ENCODE results near the gene SCN2A. TPM values are rescaled to one million over a fixed set of nuclear protein-coding genes. Genes with fewer than 3 reads are reported as not detected.

SCN2A gene
- total and polyA plus RNA-seq, 10 of the 15 experiments (the other 5 are each of a cell fraction or from before 2014, with no cell fraction given): 0.01 TPM; not detected in 8

- no peak for TF ChIP-seq KLF5 (IDR thresholded peaks at IDR 0.05; ENCODE audit: partially characterized antibody)
Observed at GRCh38 chr2:165208094-165208493, 31.1 kb upstream of the SCN2A start (continued).

- intact Hi-C loops (cut with micrococcal nuclease; ENCODE audit: unreplicated experiment): no loop called here
- ChIA-PET POLR2A (no interaction called here), CTCF (interaction anchor here (2.0 kb wide), 1 partner anchor 11 kb away, joined by 10 read pairs; the partner anchor contains the start of gene SCN3A), SMC1A (ENCODE audit: uncharacterized antibody, unreplicated experiment) (no interaction called here), RAD21 (ENCODE audit: unreplicated experiment) (no interaction called here)
- no peak for ATAC-seq
- in situ Hi-C loops (cut with MboI): no loop called here
- BruUV-seq (replicated peaks): no TSS peak
- no peaks in the 10 kb centered on the region for H3K4me1 ChIP-seq (ENCODE audit: control insufficient read depth, insufficient read depth, low read length)
- no peak for DNase-seq (ENCODE audit: low read depth, low spot score)
- no peaks in the 10 kb centered on the region for H3K27me3 ChIP-seq (replicated peaks in 1 of 2; ENCODE audit: control insufficient read depth in 2 of 2, insufficient read depth in 2 of 2, low read length in 1 of 2)
- WGBS (ENCODE audit: insufficient coverage, insufficient replicate concordance, low lambda C conversion rate, missing lambda C conversion rate): 0% methylated on average over 1 of the region's 1 CpG
- H3K9ac ChIP-seq (ENCODE audit: control insufficient read depth, insufficient read depth, low read length): no peak overlapping the region
- no peak overlapping the region for H3K4me2 ChIP-seq (ENCODE audit: control insufficient read depth, insufficient read depth)
- H2AFZ ChIP-seq (ENCODE audit: control insufficient read depth, low read depth, low read length): no peak overlapping the region
- H3K4me3 ChIP-seq: no peak overlapping the region
- H3K36me3 ChIP-seq (ENCODE audit: control insufficient read depth in 2 of 2, insufficient read depth in 2 of 2, low read length in 1 of 2): no peaks in the 10 kb centered on the region
- no peak overlapping the region for H3K27ac ChIP-seq (ENCODE audit: control insufficient read depth, insufficient read depth)
- no peak for FAIRE-seq
- H3K9me3 ChIP-seq (replicated peaks; ENCODE audit: control insufficient read depth, insufficient read depth, low read length): no peaks in the 10 kb centered on the region
- no peaks in the 10 kb centered on the region for H4K20me1 ChIP-seq (ENCODE audit: control insufficient read depth, insufficient read depth)
- no peaks in the 10 kb centered on the region for H3K79me2 ChIP-seq (ENCODE audit: control insufficient read depth, insufficient read depth, low read length)
- TF ChIP-seq ZNF592 (IDR thresholded peaks at IDR 0.05) (no peak), HDAC2 (IDR thresholded peaks at IDR 0.05) (no peak), SIN3A (IDR thresholded peaks at IDR 0.05; ENCODE audit: low read depth, low read length) (no peak), NFYB (IDR thresholded peaks at IDR 0.05; ENCODE audit: insufficient read depth, low read depth, low read length) (no peak), FOS (IDR thresholded peaks at IDR 0.05; ENCODE audit: borderline replicate concordance, extremely low read depth, insufficient read length) (no peak), ZBED1 (IDR thresholded peaks at IDR 0.05; ENCODE audit: borderline replicate concordance) (no peak), MTA3 (IDR thresholded peaks at IDR 0.05; ENCODE audit: borderline replicate concordance, low read length) (no peak), ZNF687 (IDR thresholded peaks at IDR 0.05) (no peak), E4F1 (IDR thresholded peaks at IDR 0.05; ENCODE audit: borderline replicate concordance, partially characterized antibody) (no peak), MXI1 (IDR thresholded peaks at IDR 0.05; ENCODE audit: low read depth, low read length) (no peak)
Observed at GRCh38 chr2:165214093-165214492, 25.1 kb upstream of the SCN2A start.
